HepG2 (cell line): ENCODE data around the gene FMNL1. TPM values are rescaled to one million over a fixed set of nuclear protein-coding genes. Genes with fewer than 3 reads are reported as not detected.

Source experiments
- MLXIP ChIP-seq: sonication (generic); formaldehyde crosslinking; IDR thresholded peaks from 2 replicates; pipeline ENCODE4 v1.9.0; 2021; ENCODE audit warnings: missing genetic modification reagents, borderline replicate concordance
- PREB ChIP-seq: sonication (generic); formaldehyde crosslinking; IDR thresholded peaks from 2 replicates; pipeline ENCODE4 v1.4.0; 2020; ENCODE audit warnings: missing genetic modification reagents
- RXRB ChIP-seq: IDR thresholded peaks from 2 replicates; pipeline ENCODE4 v1.6.1; 2016; ENCODE audit warnings: borderline replicate concordance, missing genetic modification reagents, missing compliant biosample characterization
- TARDBP ChIP-seq: sonication (generic); formaldehyde crosslinking; IDR thresholded peaks from 2 replicates; pipeline ENCODE4 v1.8.0; 2022; ENCODE audit warnings: mild to moderate bottlenecking, missing genetic modification reagents
- TFDP2 ChIP-seq: sonication (generic); formaldehyde crosslinking; IDR thresholded peaks from 2 replicates; pipeline ENCODE4 v1.4.0; 2020; ENCODE audit warnings: missing genetic modification reagents
- ZBTB42 ChIP-seq: sonication (generic); formaldehyde crosslinking; IDR thresholded peaks from 2 replicates; pipeline ENCODE4 v1.5.0; 2020; ENCODE audit warnings: mild to moderate bottlenecking, missing genetic modification reagents
- ZFP37 ChIP-seq: sonication (generic); formaldehyde crosslinking; IDR thresholded peaks from 2 replicates; pipeline ENCODE4 v1.4.0; 2020; ENCODE audit warnings: missing genetic modification reagents, borderline replicate concordance
- ZNF451 ChIP-seq: sonication (generic); formaldehyde crosslinking; IDR thresholded peaks from 2 replicates; pipeline ENCODE4 v1.5.0; 2020; ENCODE audit warnings: mild to moderate bottlenecking, missing genetic modification reagents
- ZNF784 ChIP-seq: sonication (generic); formaldehyde crosslinking; IDR thresholded peaks from 2 replicates; pipeline ENCODE4 v1.5.1; 2020; ENCODE audit warnings: missing genetic modification reagents, mild to moderate bottlenecking, borderline replicate concordance
- ZSCAN20 ChIP-seq: sonication (generic); formaldehyde crosslinking; IDR thresholded peaks from 2 replicates; pipeline ENCODE4 v1.4.0; 2020; ENCODE audit warnings: missing genetic modification reagents, mild to moderate bottlenecking, borderline replicate concordance
- ZXDC ChIP-seq: sonication (generic); formaldehyde crosslinking; IDR thresholded peaks from 2 replicates; pipeline ENCODE4 v1.5.0; 2020; ENCODE audit warnings: mild to moderate bottlenecking, missing genetic modification reagents
- polyA plus RNA-seq, 8 experiments: library from polyadenylated mRNA; depleted of rRNA in 3 of 8; stranded (reverse) in 7 of 8; unstranded in 1 of 8; fragments of >200 nt; fragmentation: Illumina TruSeq in 4 of 8; extraction: Trizol in 4 of 8; gene quantifications; 2 replicates each; pipeline versions ENCODE4 v1.2.1 to v1.2.3, GENCODE V29; 2011 to 2016; ENCODE audit warnings: low read depth in 4 of 8, missing spikeins in 1 of 8, mixed read lengths in 1 of 8; ENCODE audit not compliant: insufficient read depth in 1 of 8
- total RNA-seq, 5 experiments: library from RNA; depleted of rRNA; stranded (reverse); fragments of >200 nt; fragmentation: Illumina TruSeq; extraction: Trizol; gene quantifications; 2 replicates each; pipeline ENCODE4 v1.2.3, GENCODE V29; 2016; ENCODE audit warnings: low read depth in 1 of 5
- TF ChIP-seq, protein P1 (sequence below): sonication (generic); formaldehyde crosslinking; IDR thresholded peaks from 2 replicates; pipeline ENCODE4 v1.4.0; 2020; ENCODE audit warnings: low read depth, missing genetic modification reagents
- TF ChIP-seq, protein P2 (sequence below): fragments of 450-650 bp; IDR thresholded peaks from 2 replicates; pipeline ENCODE4 v1.6.1; 2017

Gene FMNL1
- total and polyA plus RNA-seq, 2 of the 13 experiments (the other 11 are each of a cell fraction or from before 2014, with no cell fraction given): 0.53 to 0.70 TPM

DNA sequence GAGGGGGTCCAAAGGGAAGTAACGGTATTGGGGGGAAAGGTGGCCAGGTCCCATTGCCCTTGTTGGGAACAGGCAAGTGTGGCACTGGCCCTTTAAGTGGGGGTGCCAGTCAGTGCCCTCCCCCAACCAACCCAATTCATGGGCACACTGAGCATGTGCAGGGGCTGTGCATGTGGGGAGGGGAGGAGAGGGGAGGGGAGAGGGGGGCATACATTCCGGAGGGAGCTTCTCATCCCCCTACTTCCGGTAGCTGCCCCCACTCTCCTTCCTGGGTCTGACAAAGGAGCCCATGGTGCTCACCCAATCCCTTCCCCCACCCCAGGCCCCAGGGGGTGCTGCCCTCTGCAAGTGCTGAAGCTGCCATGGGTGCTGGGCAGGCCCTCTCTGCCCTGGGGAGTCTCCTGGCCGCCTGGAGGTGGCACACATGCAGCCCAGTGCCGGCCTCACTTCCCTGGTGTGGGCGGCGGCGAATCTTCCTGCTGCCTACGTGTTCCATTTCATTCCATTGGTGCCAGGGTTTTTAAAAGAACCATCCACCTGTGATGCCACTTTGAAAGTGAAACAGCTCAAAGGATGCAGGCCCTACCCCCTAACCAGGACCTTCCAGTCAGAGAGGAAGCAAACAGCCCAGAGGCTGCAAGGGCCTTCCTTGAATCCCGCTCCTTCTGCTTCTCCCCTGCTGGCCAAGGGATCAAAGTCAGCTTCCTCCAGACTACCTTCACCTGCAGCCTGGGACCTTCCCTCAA is 49.0 kb upstream of the FMNL1 start (continued):
- TF ChIP-seq TFDP2 (CRISPR knock-in tag): 0 out of 2 replicates have a peak, but pooled peaks have one; percentile 17
- TF ChIP-seq ZBTB42 (CRISPR knock-in tag): no peak
- TF ChIP-seq ZSCAN20 (CRISPR knock-in tag): no peak
- no peak for TF ChIP-seq MLXIP (CRISPR knock-in tag)
- no peak for TF ChIP-seq PREB (CRISPR knock-in tag)
- no peak for TF ChIP-seq ZNF784 (CRISPR knock-in tag)
- peak; percentile 77; the same call in 1 of the 2 replicates for TF ChIP-seq RXRB (CRISPR knock-in tag)
- TF ChIP-seq ZXDC (CRISPR knock-in tag): no peak; the same call in 1 of the 2 replicates
- TF ChIP-seq, protein P1, sequence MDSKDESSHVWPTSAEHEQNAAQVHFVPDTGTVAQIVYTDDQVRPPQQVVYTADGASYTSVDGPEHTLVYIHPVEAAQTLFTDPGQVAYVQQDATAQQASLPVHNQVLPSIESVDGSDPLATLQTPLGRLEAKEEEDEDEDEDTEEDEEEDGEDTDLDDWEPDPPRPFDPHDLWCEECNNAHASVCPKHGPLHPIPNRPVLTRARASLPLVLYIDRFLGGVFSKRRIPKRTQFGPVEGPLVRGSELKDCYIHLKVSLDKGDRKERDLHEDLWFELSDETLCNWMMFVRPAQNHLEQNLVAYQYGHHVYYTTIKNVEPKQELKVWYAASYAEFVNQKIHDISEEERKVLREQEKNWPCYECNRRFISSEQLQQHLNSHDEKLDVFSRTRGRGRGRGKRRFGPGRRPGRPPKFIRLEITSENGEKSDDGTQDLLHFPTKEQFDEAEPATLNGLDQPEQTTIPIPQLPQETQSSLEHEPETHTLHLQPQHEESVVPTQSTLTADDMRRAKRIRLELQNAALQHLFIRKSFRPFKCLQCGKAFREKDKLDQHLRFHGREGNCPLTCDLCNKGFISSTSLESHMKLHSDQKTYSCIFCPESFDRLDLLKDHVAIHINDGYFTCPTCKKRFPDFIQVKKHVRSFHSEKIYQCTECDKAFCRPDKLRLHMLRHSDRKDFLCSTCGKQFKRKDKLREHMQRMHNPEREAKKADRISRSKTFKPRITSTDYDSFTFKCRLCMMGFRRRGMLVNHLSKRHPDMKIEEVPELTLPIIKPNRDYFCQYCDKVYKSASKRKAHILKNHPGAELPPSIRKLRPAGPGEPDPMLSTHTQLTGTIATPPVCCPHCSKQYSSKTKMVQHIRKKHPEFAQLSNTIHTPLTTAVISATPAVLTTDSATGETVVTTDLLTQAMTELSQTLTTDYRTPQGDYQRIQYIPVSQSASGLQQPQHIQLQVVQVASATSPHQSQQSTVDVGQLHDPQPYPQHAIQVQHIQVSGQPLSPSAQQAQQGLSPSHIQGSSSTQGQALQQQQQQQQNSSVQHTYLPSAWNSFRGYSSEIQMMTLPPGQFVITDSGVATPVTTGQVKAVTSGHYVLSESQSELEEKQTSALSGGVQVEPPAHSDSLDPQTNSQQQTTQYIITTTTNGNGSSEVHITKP (CRISPR knock-in tag): peak; percentile 77; the same call in 1 of the 2 replicates
- TF ChIP-seq TARDBP (CRISPR knock-in tag): peak; percentile 48; the same call in 1 of the 2 replicates
- TF ChIP-seq ZFP37: no peak
- TF ChIP-seq ZNF451 (CRISPR knock-in tag): no peak
- TF ChIP-seq, protein P2, sequence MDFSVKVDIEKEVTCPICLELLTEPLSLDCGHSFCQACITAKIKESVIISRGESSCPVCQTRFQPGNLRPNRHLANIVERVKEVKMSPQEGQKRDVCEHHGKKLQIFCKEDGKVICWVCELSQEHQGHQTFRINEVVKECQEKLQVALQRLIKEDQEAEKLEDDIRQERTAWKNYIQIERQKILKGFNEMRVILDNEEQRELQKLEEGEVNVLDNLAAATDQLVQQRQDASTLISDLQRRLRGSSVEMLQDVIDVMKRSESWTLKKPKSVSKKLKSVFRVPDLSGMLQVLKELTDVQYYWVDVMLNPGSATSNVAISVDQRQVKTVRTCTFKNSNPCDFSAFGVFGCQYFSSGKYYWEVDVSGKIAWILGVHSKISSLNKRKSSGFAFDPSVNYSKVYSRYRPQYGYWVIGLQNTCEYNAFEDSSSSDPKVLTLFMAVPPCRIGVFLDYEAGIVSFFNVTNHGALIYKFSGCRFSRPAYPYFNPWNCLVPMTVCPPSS: no peak
